ENCODE measurements around the gene SMC1A. TPM values are rescaled to one million over a fixed set of nuclear protein-coding genes. Genes with fewer than 3 reads are reported as not detected.
A peak's percentile ranks its signal among the peaks of the same experiment; 100 is the strongest.
"Not testable (repeated sequence)": the region's sequence is repeated elsewhere in the genome, so short reads cannot be mapped to it uniquely, and the experiment has no call there.

Gene SMC1A
- total RNA-seq (2014; rRNA removed; shearing (Covaris generic)), result 27.3 and 31.3 TPM in 2 replicates

DNA sequence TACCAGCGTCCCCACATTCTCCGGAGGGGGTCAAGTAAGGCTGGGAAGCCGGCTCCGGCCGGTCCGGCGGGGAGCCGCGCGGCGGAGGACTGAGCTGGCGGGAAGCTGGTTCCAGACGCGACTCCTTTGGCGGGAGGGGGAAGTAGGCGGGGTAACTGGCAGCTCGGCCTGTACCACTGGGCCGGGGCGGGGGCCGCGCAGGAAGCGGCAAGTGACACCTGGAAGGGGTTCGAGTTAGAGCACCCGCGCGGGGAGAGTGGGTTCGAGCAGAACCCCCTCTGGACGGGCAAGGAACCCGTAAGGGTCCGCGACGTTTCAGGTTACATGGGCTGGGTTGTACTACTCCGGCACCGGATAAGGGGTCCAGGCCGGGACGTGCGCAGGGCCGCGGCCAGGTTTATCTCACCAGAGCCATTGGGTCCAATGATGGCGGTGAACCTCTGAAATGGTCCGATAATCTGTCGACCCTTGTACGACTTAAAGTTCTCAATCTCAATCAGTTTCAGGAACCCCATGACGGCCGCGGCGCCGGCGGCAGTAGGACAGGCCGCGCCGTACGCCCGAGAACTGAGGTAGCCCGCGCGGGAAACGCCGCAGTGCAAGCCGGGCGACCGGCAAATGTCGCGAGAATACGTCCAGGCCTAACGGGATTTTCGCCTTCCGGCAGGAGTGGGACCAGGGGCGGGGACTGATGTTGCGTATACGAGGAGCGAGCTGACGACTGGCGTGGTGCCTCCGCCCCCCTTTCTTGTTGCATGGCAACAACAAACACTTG, at the start of gene SMC1A:
Gene SMC1A (minus strand): TSS at position 569 of the 775 bp plus-strand sequence. CDS start 54 bp downstream, at position 515.
- DNase-seq (ENCODE audit: low read depth), result peak; percentile 95

DNA sequence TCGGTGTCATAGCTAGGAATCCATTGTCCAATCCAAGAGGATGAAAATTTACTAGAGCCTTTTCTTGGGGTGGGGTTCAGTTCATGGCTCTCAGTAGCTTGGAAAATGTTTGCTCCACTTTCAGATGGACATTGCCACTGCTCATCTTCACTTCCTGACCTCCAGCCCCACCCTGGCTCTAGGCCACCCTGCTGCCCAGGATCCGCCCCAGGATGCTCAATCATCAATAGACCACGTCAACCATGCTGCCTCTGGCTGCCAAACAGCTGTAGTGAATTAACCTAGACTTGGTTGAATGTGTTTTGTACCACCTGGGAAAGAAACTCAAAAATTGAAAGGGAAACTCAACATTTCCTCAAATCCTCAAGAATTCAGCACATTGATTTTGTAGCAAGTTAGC, 48.9 kb upstream of the SMC1A start:
- DNase-seq (ENCODE audit: low read depth), result no peak

DNA sequence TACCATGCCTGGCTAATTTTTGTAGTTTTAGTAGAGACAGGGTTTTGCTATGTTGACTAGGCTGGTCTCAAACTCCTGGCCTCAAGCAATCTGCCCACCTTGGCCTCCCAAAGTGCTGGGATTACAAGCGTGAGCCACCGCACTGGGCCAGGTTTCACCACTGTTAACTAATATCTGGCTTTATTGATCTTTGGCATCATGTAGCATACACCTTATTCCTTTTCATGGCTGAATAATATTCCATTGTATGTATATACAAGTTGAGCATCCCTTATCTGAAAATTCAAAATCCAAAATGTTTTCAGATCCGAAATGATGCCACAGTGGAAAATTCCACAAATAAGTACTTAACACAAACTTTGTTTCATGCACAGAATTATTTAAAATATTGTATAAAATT, 46.2 kb upstream of the SMC1A start:
- DNase-seq (ENCODE audit: low read depth), result not testable (repeated sequence)

DNA sequence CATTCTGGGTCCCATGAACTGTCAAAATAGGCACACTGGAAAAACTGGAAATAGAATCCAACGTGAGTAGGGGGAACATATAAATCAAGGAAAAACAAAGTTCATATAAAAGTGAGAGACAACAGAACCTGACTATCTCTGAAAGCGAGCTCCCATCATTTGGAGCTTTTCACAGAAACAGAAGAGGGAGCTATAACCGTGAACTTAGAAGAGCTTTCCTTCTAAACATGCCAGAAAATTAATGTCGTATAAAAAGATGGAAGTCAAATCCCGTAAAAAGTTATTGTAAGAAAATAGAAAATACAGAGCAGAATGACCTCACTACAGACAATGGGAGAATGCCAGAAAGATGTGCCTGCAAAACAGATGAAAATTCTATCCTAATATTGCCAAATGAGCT, 35.6 kb upstream of the SMC1A start:
- DNase-seq (ENCODE audit: low read depth), result no peak

DNA sequence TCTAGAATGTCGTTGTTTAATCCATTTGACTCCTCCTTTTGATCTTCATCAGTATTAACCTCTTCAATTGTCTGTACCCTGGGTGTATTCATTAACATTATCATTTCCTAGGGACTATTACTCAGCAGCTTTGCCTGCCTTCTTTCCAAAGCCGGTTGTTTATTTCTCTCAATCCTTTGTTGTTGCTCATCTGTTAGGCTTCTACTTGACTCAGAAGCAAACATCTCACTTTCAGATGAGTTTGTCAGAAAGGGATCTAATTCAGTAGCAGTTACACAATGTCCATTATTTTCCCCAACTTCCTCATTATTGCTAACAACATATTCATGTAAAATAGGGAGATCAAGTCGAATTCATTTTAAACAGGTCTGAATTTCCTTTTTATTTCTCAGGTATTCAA, 33.8 kb upstream of the SMC1A start:
- DNase-seq (ENCODE audit: low read depth), result no peak

DNA sequence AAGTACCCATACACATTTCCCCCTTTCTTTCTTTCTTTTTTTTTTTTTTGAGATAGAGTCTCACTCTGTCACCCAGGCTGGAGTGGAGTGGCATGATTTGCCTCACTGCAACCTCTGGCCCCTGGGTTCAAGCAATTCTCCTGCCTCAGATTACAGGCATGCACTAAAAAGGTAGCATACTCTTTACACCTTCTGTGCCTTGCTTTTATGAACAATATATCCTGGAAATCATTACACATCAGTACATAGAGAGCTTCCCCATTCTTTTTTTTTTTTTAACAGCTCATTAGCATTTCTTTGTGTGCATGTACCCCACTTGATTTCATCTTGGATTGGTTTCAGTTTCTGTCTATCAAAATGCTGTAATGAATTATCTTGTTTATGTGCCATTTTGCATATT, 30.4 kb upstream of the SMC1A start:
- no peak for DNase-seq (ENCODE audit: low read depth)

DNA sequence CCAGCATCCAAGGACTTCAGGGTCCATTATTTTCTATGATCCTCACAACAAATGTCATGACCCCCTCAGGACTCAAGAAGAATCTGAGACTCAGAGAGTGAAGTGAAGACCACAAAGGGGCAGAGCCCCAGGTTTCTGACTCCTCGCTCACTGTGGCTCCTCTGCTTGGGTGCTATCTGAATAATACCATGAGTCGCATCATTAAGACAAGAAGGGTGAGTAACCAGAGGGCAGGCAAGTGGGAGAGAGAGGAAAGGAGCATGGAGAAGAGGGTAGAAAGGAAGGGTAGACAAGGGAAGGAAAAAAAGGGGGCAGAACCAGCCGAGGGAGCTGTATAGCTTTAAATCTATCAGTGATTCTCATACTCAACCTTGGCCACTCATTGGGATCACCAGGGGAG, 27.2 kb upstream of the SMC1A start:
- no peak for DNase-seq (ENCODE audit: low read depth)

DNA sequence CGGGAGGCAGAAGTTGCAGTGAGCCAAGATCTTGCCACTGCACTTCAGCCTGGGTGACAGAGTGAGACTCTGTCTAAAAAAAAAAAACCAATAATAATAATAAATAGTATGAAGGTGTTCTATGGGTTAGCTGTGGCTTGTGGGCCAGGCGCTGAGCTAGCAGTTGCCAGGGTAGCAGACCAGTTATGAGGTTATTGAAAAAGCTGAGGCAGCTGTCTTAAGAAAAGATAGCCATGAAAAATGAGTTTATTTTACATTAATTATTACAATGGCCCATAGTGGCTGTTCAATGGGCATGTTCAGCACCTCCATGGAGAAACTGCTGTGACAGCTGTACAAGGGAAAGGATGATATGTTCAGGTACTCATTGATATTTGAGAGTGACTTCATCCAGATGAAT, 25.0 kb upstream of the SMC1A start:
- no peak for DNase-seq (ENCODE audit: low read depth)

DNA sequence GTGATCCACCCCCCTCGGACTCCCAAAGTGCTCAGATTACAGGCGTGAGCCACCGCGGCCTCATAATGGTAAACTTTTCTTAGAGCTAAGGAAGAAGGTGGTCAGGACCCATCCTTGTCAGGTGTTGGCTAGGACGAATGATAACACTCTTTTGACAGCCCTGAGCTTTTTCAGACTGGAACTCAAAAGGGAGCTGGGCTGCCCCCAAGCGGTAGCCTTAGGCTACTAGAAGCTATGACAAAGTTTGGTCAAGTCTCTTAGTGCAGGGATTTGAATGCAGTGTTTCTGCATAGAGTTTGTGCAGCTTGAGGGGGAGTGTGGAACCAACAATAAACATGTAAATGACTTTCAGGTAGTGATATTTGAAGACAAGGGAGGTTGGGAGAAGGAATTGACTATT, 23.5 kb upstream of the SMC1A start:
- DNase-seq (ENCODE audit: low read depth), result peak; percentile 17

DNA sequence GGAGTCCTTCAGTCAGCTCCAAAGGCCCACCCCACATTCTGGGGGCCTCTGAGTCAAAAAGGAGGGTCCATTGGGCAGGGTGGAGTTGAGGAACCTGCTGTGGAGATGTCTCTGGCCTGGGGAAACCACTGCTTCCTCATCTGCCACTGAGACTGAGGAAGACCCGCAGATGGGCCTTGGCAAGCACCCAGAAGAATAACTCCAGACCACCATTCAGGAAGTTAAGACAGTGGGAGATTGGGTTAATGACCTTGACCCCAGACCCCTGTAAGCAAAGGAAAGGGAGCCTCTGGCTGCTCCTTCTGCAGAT, 19.8 kb upstream of the SMC1A start:
- no peak for DNase-seq (ENCODE audit: low read depth)

DNA sequence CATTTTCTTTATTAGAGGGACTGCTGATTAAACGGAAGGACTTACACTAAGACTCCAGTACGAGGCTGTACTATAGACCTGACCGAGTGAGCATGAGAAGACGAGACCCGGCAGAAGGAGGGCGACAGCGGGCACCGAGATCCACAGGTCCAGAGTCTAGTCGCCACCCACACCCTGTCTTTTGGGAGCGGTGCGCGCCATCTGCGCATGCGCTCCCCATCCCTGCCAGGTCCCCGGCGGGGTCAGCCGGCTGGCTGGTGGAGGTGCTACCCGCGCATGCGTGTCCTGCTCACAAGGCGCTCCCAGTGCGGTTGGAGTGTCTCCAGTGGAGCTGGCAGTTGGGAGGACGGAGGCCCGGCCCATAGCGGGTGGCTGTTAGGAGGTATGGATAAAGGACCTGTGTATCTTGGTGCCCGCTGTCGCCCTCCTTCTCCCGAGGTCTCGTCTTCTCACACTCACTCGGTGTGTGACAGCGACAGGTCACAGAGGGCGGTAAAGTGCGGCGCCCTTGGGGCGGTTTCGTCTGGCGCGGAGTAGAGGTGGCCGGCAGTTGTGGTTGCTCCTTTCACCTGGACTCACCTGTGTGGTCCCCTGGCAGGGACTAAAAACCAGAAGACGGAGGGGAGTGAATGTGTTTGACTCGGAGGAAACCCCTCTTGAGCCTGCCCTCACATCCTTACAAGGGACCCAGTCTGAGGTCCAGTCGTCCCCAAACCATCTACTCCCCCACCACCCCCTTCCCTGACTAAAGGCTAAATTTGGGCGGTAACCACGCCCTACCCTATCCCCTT, 19.3 kb upstream of the SMC1A start:
- DNase-seq (ENCODE audit: low read depth), result peak; percentile 80

DNA sequence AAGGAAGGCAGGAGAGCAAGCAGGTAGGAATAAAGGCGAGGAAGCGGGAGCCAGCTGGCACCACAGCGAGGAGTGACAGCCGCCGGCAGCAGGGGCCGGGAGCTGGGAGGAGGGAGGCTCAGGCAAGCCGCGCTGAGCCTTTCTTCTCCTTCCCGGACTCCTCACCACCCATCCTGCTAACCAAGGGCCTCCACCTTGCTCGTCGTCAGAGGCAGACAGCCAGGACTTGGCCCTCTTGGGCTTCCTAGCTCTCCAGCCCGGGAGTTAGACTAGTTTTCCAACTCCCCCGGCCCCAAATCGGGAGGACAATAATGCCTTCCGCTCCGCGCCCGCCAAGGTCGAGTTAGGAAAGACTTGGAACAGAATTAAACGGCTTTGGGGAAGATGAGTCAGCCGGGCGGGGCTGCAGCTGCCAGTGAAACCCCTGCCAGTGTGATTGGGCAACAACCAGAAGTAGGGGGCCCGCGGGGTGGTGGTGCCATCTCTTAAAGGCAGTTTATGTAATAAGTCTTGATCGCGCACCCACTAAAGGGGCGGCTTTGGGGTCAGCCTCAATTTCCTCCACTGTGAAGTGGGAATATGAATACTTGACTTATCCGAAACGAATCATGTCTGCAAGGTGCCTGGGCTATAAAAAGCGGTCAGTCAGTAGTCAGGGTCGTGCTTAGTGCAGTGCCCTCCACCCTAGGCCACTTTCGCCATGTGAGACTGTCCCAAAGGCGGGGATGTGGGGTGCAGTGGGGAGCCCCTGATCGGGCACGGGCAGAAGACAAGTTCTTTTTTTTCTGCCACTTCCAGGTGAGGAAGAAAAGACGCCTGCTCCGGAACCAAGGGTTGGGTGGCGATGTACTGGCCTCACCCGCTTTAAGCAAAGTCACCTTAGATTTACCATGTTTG, 18.4 kb upstream of the SMC1A start:
- DNase-seq (ENCODE audit: low read depth), result peak; percentile 63

DNA sequence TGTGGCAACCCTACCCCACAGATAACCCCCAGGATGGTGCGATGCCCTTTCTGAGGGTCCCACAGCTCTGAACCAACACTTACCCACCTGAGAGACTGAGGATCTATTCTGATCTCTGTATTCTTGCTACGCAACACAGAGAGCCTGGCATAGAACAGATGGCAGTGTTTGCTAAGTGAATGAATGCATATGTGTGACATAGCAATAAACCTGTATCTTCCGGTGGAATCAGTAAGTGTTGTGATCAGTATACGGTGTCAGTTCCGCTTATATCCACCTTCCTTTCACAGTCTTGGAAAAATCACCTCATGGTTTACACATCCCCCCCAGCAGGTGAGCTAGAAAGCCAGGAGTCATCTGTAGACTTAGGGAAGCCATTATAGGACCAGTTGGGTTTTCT, 17.6 kb upstream of the SMC1A start:
- no peak for DNase-seq (ENCODE audit: low read depth)

DNA sequence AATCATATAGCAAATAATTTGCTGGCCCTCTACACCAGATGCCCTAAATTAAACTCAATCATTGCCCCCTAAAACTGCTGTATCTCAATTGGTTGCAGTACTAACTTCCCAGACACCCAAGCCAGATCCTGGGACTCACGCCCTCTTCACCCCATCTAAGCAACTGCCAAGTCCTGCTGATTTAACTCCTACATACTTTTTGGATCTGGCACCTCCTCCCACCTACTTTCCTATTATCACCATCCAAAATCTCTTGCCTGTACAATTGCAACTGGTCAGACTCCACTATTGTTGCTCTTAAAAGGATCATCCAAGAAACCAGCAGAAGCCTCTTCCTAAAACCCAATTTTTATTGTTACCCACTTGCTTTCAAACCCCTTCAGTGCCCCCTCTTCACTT, 16.4 kb upstream of the SMC1A start:
- no peak for DNase-seq (ENCODE audit: low read depth)

DNA sequence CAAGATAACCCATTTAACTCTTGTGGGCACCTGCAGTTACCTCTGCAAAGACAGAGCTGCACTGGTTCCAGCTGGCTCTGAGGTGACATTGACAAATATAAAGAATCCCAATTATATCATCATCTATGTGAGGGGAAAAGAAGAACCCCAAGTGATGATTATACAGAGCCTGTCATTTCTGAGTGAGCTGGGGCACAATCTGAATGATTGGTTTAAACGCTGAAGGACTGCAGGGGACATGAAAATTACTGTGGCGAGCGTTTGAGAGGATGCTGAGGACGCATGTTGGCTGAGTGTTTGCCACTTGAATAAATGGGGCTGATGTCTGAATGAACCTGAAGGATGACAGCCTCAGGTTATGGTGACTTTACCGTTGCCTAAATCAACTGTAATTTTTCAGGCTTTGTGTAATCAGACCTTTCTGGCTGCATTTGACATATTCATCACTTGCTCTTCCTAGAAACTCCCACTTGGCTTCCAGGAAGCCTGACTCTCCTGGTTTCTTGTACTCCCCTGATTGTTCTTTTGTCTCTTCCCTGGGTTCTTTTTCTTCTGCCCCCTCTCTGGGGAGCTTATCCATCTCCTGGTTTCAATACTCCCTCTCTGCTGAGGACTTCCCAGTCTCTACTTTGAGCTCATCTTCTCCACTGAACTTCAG, 15.8 kb upstream of the SMC1A start:
- no peak for DNase-seq (ENCODE audit: low read depth)

DNA sequence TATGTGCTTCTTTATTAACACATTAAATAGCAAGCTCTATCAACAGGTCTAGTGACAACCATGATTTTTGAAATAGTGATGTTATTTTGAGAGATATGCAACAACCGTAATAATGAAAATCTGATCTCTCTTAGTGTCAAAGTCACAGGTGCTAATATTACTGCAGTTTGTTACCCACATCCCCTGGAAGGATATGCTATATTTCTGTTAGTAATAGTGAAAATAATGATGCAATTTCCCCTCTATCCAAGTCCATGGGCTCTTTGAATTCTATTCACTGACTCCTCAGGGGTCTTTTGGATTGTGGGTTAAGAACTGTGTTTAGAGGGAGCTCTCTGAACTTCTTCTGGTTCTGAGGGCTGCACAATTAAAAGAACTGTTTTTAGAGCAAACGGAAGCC, 14.8 kb upstream of the SMC1A start:
- DNase-seq (ENCODE audit: low read depth), result no peak

DNA sequence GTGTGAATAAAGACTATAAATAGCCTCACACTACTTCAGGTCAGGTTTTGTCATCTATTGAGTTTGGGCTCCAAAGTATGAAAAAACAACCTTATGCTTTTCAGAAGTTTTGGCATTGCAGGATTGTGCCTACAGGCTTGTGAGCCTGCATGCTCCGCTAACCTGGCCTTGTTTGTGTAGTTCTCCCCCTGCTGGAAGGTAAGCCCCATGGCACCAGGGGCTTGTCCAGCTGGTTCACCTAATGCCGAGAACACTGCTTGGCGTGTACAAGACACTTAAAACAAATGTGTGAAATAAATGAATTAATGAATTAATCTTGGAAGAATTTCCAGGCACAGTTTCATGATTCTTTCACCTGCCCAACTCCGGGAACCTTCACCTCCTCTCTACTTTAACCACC, 13.5 kb upstream of the SMC1A start:
- peak; percentile 49 for DNase-seq (ENCODE audit: low read depth)

DNA sequence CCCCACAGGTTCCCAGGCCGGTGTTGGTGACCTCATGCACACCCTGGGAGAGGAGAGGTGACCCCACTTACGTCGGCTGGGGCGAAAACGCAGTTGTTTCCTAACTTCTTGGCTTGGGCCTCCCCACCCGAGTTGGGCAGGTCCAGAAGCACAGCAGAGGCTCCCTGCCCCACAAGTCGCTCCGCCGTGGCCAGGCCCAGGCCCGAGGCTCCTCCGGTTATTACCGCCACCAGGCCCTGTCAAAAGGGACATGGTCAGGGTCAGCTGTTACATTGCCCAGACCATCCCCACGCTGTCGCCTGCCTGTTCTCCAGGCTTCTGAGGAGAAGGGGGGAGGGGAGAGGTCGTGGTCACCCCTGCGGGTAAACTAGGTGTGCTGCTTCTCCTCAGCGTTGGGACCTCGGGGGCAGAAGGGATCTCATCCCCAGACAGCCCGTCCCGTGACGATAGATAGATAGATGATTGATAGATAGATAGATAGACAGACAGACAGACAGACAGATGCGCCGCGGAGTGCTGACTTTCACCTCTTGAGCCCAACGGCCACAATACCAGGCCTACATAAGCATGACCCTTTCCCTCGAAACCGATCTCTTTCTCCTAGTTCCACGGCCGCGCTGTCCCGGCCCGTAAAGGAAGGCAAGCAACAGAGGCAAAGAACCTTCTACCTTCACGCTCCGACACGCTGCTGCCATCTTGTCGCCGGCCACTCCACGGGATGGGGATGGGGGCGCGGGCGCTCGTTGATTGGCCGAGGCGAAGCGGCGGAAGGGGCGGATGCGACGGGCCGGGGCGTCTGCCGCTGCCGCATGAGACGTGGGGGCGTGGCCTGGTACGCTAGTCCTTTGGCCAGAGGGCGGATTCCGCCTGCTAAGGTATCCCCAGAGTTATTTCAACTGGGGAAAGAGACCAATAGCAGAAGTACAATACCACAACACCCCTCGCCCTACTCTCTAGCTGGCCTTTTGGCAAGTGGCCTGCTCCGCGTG, 11.5 kb upstream of the SMC1A start, which contains the start of gene HSD17B10:
Gene HSD17B10 (minus strand): TSS at position 720 of the 989 bp plus-strand sequence. CDS start 25 bp downstream, at position 695.
- peak; percentile 91 for DNase-seq (ENCODE audit: low read depth)

DNA sequence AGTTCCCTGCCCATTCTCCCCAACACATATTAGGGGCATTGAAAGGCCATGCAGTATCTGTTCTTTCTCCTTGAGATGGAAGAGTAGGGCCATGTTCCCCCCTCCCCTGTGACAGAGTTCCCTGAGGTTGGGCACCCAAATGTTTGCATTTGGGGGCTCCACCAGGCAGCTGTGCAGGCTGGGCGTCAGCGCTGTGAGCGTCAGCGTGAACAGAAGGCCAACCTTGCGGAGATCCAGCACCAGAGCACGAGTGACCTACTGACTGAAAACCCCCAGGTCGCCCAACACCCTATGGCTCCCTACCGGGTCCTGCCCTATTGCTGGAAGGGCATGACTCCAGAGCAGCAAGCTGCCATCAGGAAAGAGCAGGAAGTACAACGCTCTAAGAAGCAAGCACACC, 7.8 kb upstream of the SMC1A start:
- no peak for DNase-seq (ENCODE audit: low read depth)

DNA sequence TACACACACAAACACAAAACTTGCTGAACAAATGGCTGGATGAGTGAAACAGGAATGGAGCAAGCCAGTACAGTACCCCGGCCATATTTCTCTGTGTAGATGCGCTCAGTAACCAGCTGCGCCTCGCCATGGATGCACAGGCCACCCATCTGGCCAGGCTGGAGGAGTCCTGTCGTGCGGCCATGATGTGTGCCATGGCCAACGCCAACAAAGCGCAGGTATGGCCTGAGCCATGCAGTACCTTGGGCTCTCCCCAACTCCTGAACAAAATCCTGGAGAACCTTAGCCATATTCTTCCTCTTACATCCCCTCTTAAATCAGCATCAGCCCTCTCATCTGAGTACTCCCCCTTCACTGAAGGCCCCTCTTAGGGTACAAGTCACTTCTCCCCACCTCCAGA, 7.3 kb upstream of the SMC1A start:
- no peak for DNase-seq (ENCODE audit: low read depth)
